CD14-positive monocyte (primary cell): ENCODE measurements around the gene PRR27. TPM values are rescaled to one million over a fixed set of nuclear protein-coding genes. Genes with fewer than 3 reads are reported as not detected.

Experiments used
- DNase-seq, 3 donors: peaks; one replicate each; pipeline ENCODE4 v3.0.0-alpha.2; 2011 to 2022
- H2AFZ ChIP-seq: 2 replicates; pipeline ENCODE4 v1.6.0; 2012; ENCODE audit warnings: mild to moderate bottlenecking, low read depth, low read length, inconsistent platforms; ENCODE audit not compliant: insufficient read depth, poor library complexity, severe bottlenecking
- H3K27ac ChIP-seq, 2 donors: 1 replicate in 1 of 2; 2 replicates in 1 of 2; pipeline ENCODE4 v1.5.1; 2012 to 2013; ENCODE audit warnings: low read length in 2 of 2, control low read depth in 1 of 2, inconsistent platforms in 1 of 2, low read depth in 1 of 2, mild to moderate bottlenecking in 1 of 2
- H3K27me3 ChIP-seq, 2 donors: one replicate each; pipeline versions ENCODE4 v1.6.0 to v1.6.1; 2011 to 2013; ENCODE audit warnings: low read length in 2 of 2; ENCODE audit not compliant: control insufficient read depth in 2 of 2, insufficient read depth in 2 of 2
- H3K36me3 ChIP-seq, 2 donors: replicated peaks in 1 of 2; 1 replicate in 1 of 2; 2 replicates in 1 of 2; pipeline versions ENCODE4 v1.5.1 to v1.6.1; 2012 to 2013; ENCODE audit warnings: low read length in 2 of 2, control low read depth in 1 of 2, inconsistent platforms in 1 of 2, mild to moderate bottlenecking in 1 of 2; ENCODE audit not compliant: insufficient read depth in 2 of 2, control insufficient read depth in 1 of 2
- H3K4me1 ChIP-seq, 2 donors: 1 replicate in 1 of 2; 2 replicates in 1 of 2; pipeline versions ENCODE4 v1.5.1 to v1.6.1; 2012 to 2013; ENCODE audit warnings: low read length in 2 of 2, control low read depth in 1 of 2, inconsistent platforms in 1 of 2, mild to moderate bottlenecking in 1 of 2, moderate library complexity in 1 of 2; ENCODE audit not compliant: insufficient read depth in 2 of 2, control insufficient read depth in 1 of 2
- H3K4me2 ChIP-seq: replicated peaks from 2 replicates; pipeline ENCODE3; 2012; ENCODE audit warnings: low read length, moderate library complexity, mild to moderate bottlenecking; ENCODE audit not compliant: poor library complexity, severe bottlenecking; ENCODE audit errors: extremely low read depth
- H3K4me3 ChIP-seq, 3 experiments: fragments of 200-600 bp in 1 of 3; sonication (generic) in 1 of 3; replicated peaks in 1 of 3; 1 replicate in 2 of 3; 2 replicates in 1 of 3; pipeline ENCODE4 v1.5.1; 2011 to 2013; ENCODE audit warnings: low read length in 3 of 3, mild to moderate bottlenecking in 3 of 3, control low read depth in 2 of 3, low read depth in 2 of 3, inconsistent platforms in 1 of 3, moderate library complexity in 1 of 3
- H3K79me2 ChIP-seq: 2 replicates; pipeline ENCODE4 v1.6.0; 2012; ENCODE audit warnings: mild to moderate bottlenecking, control low read depth, inconsistent platforms, low read length, moderate library complexity; ENCODE audit not compliant: insufficient read depth
- H3K9ac ChIP-seq: 2 replicates; pipeline ENCODE4 v1.6.0; 2017; ENCODE audit warnings: low read length, mild to moderate bottlenecking; ENCODE audit not compliant: insufficient read depth, poor library complexity, severe bottlenecking
- H3K9me3 ChIP-seq, 2 donors: replicated peaks in 1 of 2; 1 replicate in 1 of 2; 2 replicates in 1 of 2; pipeline versions ENCODE4 v1.5.1 to v1.6.1; 2012 to 2013; ENCODE audit warnings: low read length in 2 of 2, control low read depth in 1 of 2; ENCODE audit not compliant: control insufficient read depth in 1 of 2, insufficient read depth in 1 of 2
- H4K20me1 ChIP-seq: 2 replicates; pipeline ENCODE4 v1.6.0; 2012; ENCODE audit warnings: mild to moderate bottlenecking, low read length, control low read depth, moderate library complexity; ENCODE audit not compliant: insufficient read depth
- H3K27ac Mint-ChIP-seq, 7 donors: one replicate each; pipeline ENCODE4 v1.8.0; 2020; ENCODE audit warnings: mild to moderate bottlenecking in 7 of 7, mixed read lengths in 7 of 7, moderate library complexity in 6 of 7, inconsistent platforms in 2 of 7
- H3K27me3 Mint-ChIP-seq, 3 donors: one replicate each; pipeline ENCODE4 v1.8.0; 2021 to 2022; ENCODE audit warnings: low read depth in 3 of 3, mild to moderate bottlenecking in 3 of 3, mixed read lengths in 3 of 3, moderate library complexity in 3 of 3, inconsistent platforms in 1 of 3
- H3K36me3 Mint-ChIP-seq, 2 donors: one replicate each; pipeline ENCODE4 v1.8.0; 2020; ENCODE audit warnings: mixed read lengths in 2 of 2, inconsistent platforms in 1 of 2, mild to moderate bottlenecking in 1 of 2
- H3K4me1 Mint-ChIP-seq: one replicate; pipeline ENCODE4 v1.8.0; 2020; ENCODE audit warnings: mild to moderate bottlenecking, mixed read lengths
- H3K4me3 Mint-ChIP-seq, 2 donors: one replicate each; pipeline ENCODE4 v1.8.0; 2020; ENCODE audit warnings: mild to moderate bottlenecking in 2 of 2, mixed read lengths in 2 of 2, moderate library complexity in 1 of 2
- H3K9me3 Mint-ChIP-seq, 7 donors: one replicate each; pipeline ENCODE4 v1.8.0; 2020 to 2022; ENCODE audit warnings: mixed read lengths in 7 of 7, mild to moderate bottlenecking in 6 of 7, moderate library complexity in 6 of 7, inconsistent platforms in 2 of 7
- CTCF ChIP-seq: fragments of 200-600 bp; IDR thresholded peaks from one replicate; pipeline ENCODE4 v1.8.0; 2022; ENCODE audit warnings: antibody characterized with exemption, mild to moderate bottlenecking
- WGBS: methylation state at CpG from one replicate; pipeline ENCODE4 v1.1.5; 2013; ENCODE audit warnings: missing lambda C conversion rate; ENCODE audit not compliant: insufficient coverage; 5-methylcytosine and 5-hydroxymethylcytosine counted together
- intact Hi-C, 2 donors: fragments of 100-400 bp; cut with micrococcal nuclease; formaldehyde crosslinking; loops; one replicate each; pipeline versions ENCODE4 v1.15.0 to v1.15.1; 2023
- polyA plus RNA-seq, 3 donors: library from polyadenylated mRNA; depleted of rRNA in 1 of 3; unstranded in 2 of 3; stranded (reverse) in 1 of 3; fragments of 300-500 nt in 2 of 3; fragments of >200 nt in 1 of 3; fragmentation: Illumina TruSeq in 2 of 3; gene quantifications; 1 replicate in 2 of 3; 2 replicates in 1 of 3; pipeline ENCODE4 v1.2.3, GENCODE V29; 2012 to 2021

PRR27 gene
- polyA plus RNA-seq, 3 donors = not detected

- Histone ChIP-seq H3K36me3 (no peaks in the 10 kb centered on the region), H3K27me3 (no peaks in the 10 kb centered on the region), H2AFZ (no peak overlapping the region), H4K20me1 (no peaks in the 10 kb centered on the region), H3K9ac (no peak overlapping the region), H3K4me1 (no peaks in the 10 kb centered on the region), H3K27ac (no peak overlapping the region), H3K4me3 (no peak overlapping the region), H3K4me2 (no peak overlapping the region), H3K9me3 (no peaks in the 10 kb centered on the region), H3K79me2 (no peaks in the 10 kb centered on the region)
- DNase-seq = no peak
- H3K4me3 Mint-ChIP-seq = no peak overlapping the region
- no peak for TF ChIP-seq CTCF
- H3K36me3 Mint-ChIP-seq = no peaks in the 10 kb centered on the region
- H3K27me3 Mint-ChIP-seq = no peaks in the 10 kb centered on the region
- H3K4me1 Mint-ChIP-seq = no peaks in the 10 kb centered on the region
- no peaks in the 10 kb centered on the region for H3K9me3 Mint-ChIP-seq
- no peak overlapping the region for H3K27ac Mint-ChIP-seq
- 100% methylated on average over 1 of the region's 3 CpGs for WGBS
- intact Hi-C loops = no loop called here
These were observed 15.3 kb upstream of the PRR27 start for GRCh38 chr4:70138751-70139150.

- intact Hi-C loops = no loop called here
- H3K9ac ChIP-seq = no peak overlapping the region
- Mint-ChIP-seq H3K4me1 (no peaks in the 10 kb centered on the region), H3K27me3 (peaks cover 0 to 2% (median 0%) of the 10 kb centered on the region in 3 donors), H3K9me3 (no peaks in the 10 kb centered on the region), H3K36me3 (no peaks in the 10 kb centered on the region), H3K4me3 (no peak overlapping the region), H3K27ac (no peak overlapping the region)
- no peak overlapping the region for H2AFZ ChIP-seq
- H4K20me1 ChIP-seq = no peaks in the 10 kb centered on the region
- no peaks in the 10 kb centered on the region for H3K4me1 ChIP-seq
- no peak for TF ChIP-seq CTCF
- no peak overlapping the region for H3K4me2 ChIP-seq
- no peaks in the 10 kb centered on the region for H3K36me3 ChIP-seq
- H3K27ac ChIP-seq = no peak overlapping the region
- no peak for DNase-seq
- H3K9me3 ChIP-seq = no peaks in the 10 kb centered on the region
- WGBS = no CpG with 5 or more reads among the region's 3 CpGs
- H3K4me3 ChIP-seq = no peak overlapping the region
- H3K79me2 ChIP-seq = no peaks in the 10 kb centered on the region
- H3K27me3 ChIP-seq = no peaks in the 10 kb centered on the region
These were observed 2.8 kb upstream of the PRR27 start for GRCh38 chr4:70151271-70151670.
